ENCODE measurements around the gene CCDC85A.

The CCDC85A gene

GRCh38 chr2:56199492-56199891, 15.7 kb downstream of the CCDC85A start:
- Histone ChIP-seq H3K4me2 (ENCODE audit: insufficient read depth, low read length, poor library complexity, severe bottlenecking) (no peak overlapping the region), H2BK5ac (ENCODE audit: low read length) (no peak overlapping the region), H3K14ac (ENCODE audit: low read length) (no peak overlapping the region), H4K91ac (ENCODE audit: low read depth, low read length, poor library complexity) (no peak overlapping the region), H3K4ac (ENCODE audit: low read length) (no peak overlapping the region), H3K4me1 (ENCODE audit: control insufficient read depth in 2 of 2, insufficient read depth in 1 of 2, low read depth in 1 of 2, low read length in 2 of 2) (no peaks in the 10 kb centered on the region), H3K9me3 (replicated peaks in 1 of 2; ENCODE audit: control insufficient read depth in 2 of 2, insufficient read depth in 1 of 2, low read depth in 1 of 2, low read length in 2 of 2) (no peaks in the 10 kb centered on the region), H4K8ac (ENCODE audit: low read depth, low read length) (no peak overlapping the region), H2AK5ac (ENCODE audit: low read depth, low read length) (no peak overlapping the region), H3K36me3 (replicated peaks in 1 of 2; ENCODE audit: control insufficient read depth in 2 of 2, insufficient read depth in 2 of 2, low read length in 2 of 2) (no peaks in the 10 kb centered on the region), H2BK12ac (ENCODE audit: low read length) (no peak overlapping the region), H3K23ac (ENCODE audit: low read depth, low read length, poor library complexity) (no peak overlapping the region), H3K79me1 (ENCODE audit: low read depth, low read length) (no peaks in the 10 kb centered on the region), H3K18ac (ENCODE audit: low read length) (no peak overlapping the region), H3K27ac (replicated peaks; ENCODE audit: low read length) (no peak overlapping the region), H2BK120ac (ENCODE audit: low read depth, low read length) (no peak overlapping the region), H3K27me3 (ENCODE audit: control insufficient read depth in 3 of 3, insufficient read depth in 3 of 3, low read depth in 1 of 3, low read length in 3 of 3) (no peaks in the 10 kb centered on the region), H3K9ac (ENCODE audit: low read depth, low read length, poor library complexity) (no peak overlapping the region), H2AFZ (ENCODE audit: low read length) (no peak overlapping the region), H3K4me3 (ENCODE audit: low read length in 2 of 2) (no peak overlapping the region), H2BK15ac (ENCODE audit: low read length) (no peak overlapping the region)
- no CpG with 5 or more reads among the region's 1 CpG for WGBS, 2 donors (ENCODE audit: extremely low coverage in 2 of 2, insufficient read length in 2 of 2, insufficient replicate concordance in 1 of 2)
- DNase-seq (ENCODE audit: low spot score) = no peak

- no peak for DNase-seq (ENCODE audit: low spot score)
- no peaks in the 10 kb centered on the region for H3K9me3 ChIP-seq (replicated peaks in 1 of 2; ENCODE audit: control insufficient read depth in 2 of 2, insufficient read depth in 1 of 2, low read depth in 1 of 2, low read length in 2 of 2)
- H2BK5ac ChIP-seq (ENCODE audit: low read length) = no peak overlapping the region
- H3K4ac ChIP-seq (ENCODE audit: low read length) = no peak overlapping the region
- no peak overlapping the region for H4K8ac ChIP-seq (ENCODE audit: low read depth, low read length)
- H3K27me3 ChIP-seq (ENCODE audit: control insufficient read depth in 3 of 3, insufficient read depth in 3 of 3, low read depth in 1 of 3, low read length in 3 of 3) = no peaks in the 10 kb centered on the region
- H4K91ac ChIP-seq (ENCODE audit: low read depth, low read length, poor library complexity) = no peak overlapping the region
- no peak overlapping the region for H2BK12ac ChIP-seq (ENCODE audit: low read length)
- no peaks in the 10 kb centered on the region for H3K79me1 ChIP-seq (ENCODE audit: low read depth, low read length)
- H3K4me2 ChIP-seq (ENCODE audit: insufficient read depth, low read length, poor library complexity, severe bottlenecking) = no peak overlapping the region
- peaks cover 0 to 1% of the 10 kb centered on the region in 2 donors for H3K4me1 ChIP-seq (ENCODE audit: control insufficient read depth in 2 of 2, insufficient read depth in 1 of 2, low read depth in 1 of 2, low read length in 2 of 2)
- no peak overlapping the region for H2AK5ac ChIP-seq (ENCODE audit: low read depth, low read length)
- no peaks in the 10 kb centered on the region for H3K36me3 ChIP-seq (replicated peaks in 1 of 2; ENCODE audit: control insufficient read depth in 2 of 2, insufficient read depth in 2 of 2, low read length in 2 of 2)
- H2BK15ac ChIP-seq (ENCODE audit: low read length) = no peak overlapping the region
- no peak overlapping the region for H3K18ac ChIP-seq (ENCODE audit: low read length)
- no peak overlapping the region for H3K14ac ChIP-seq (ENCODE audit: low read length)
- H2BK120ac ChIP-seq (ENCODE audit: low read depth, low read length) = no peak overlapping the region
- no peak overlapping the region for H3K9ac ChIP-seq (ENCODE audit: low read depth, low read length, poor library complexity)
- H3K4me3 ChIP-seq (ENCODE audit: low read length in 2 of 2) = no peak overlapping the region
- no peak overlapping the region for H3K23ac ChIP-seq (ENCODE audit: low read depth, low read length, poor library complexity)
- H2AFZ ChIP-seq (ENCODE audit: low read length) = no peak overlapping the region
- H3K27ac ChIP-seq (replicated peaks; ENCODE audit: low read length) = no peak overlapping the region
- WGBS, 2 donors (ENCODE audit: extremely low coverage in 2 of 2, insufficient read length in 2 of 2, insufficient replicate concordance in 1 of 2) = no CpG with 5 or more reads among the region's 3 CpGs
Measured at GRCh38 chr2:56202381-56203121, 18.8 kb downstream of the CCDC85A start.

GRCh38 chr2:56204556-56204955, 20.8 kb downstream of the CCDC85A start:
- H3K14ac ChIP-seq (ENCODE audit: low read length) = no peak overlapping the region
- H2BK12ac ChIP-seq (ENCODE audit: low read length) = no peak overlapping the region
- H3K4me1 ChIP-seq (ENCODE audit: control insufficient read depth in 2 of 2, insufficient read depth in 1 of 2, low read depth in 1 of 2, low read length in 2 of 2) = peaks cover 0 to 1% of the 10 kb centered on the region in 2 donors
- no peak for DNase-seq (ENCODE audit: low spot score)
- H3K18ac ChIP-seq (ENCODE audit: low read length) = no peak overlapping the region
- no peaks in the 10 kb centered on the region for H3K9me3 ChIP-seq (replicated peaks in 1 of 2; ENCODE audit: control insufficient read depth in 2 of 2, insufficient read depth in 1 of 2, low read depth in 1 of 2, low read length in 2 of 2)
- no peak overlapping the region for H3K9ac ChIP-seq (ENCODE audit: low read depth, low read length, poor library complexity)
- H2BK15ac ChIP-seq (ENCODE audit: low read length) = no peak overlapping the region
- H2BK5ac ChIP-seq (ENCODE audit: low read length) = no peak overlapping the region
- no peak overlapping the region for H4K91ac ChIP-seq (ENCODE audit: low read depth, low read length, poor library complexity)
- no CpG with 5 or more reads among the region's 3 CpGs for WGBS, 2 donors (ENCODE audit: extremely low coverage in 2 of 2, insufficient read length in 2 of 2, insufficient replicate concordance in 1 of 2)
- no peak overlapping the region for H2AK5ac ChIP-seq (ENCODE audit: low read depth, low read length)
- no peak overlapping the region for H3K23ac ChIP-seq (ENCODE audit: low read depth, low read length, poor library complexity)
- H2AFZ ChIP-seq (ENCODE audit: low read length) = no peak overlapping the region
- no peaks in the 10 kb centered on the region for H3K36me3 ChIP-seq (replicated peaks in 1 of 2; ENCODE audit: control insufficient read depth in 2 of 2, insufficient read depth in 2 of 2, low read length in 2 of 2)
- no peak overlapping the region for H3K27ac ChIP-seq (replicated peaks; ENCODE audit: low read length)
- no peak overlapping the region for H3K4ac ChIP-seq (ENCODE audit: low read length)
- no peak overlapping the region for H3K4me3 ChIP-seq (ENCODE audit: low read length in 2 of 2)
- no peak overlapping the region for H4K8ac ChIP-seq (ENCODE audit: low read depth, low read length)
- no peaks in the 10 kb centered on the region for H3K79me1 ChIP-seq (ENCODE audit: low read depth, low read length)
- H2BK120ac ChIP-seq (ENCODE audit: low read depth, low read length) = no peak overlapping the region
- no peaks in the 10 kb centered on the region for H3K27me3 ChIP-seq (ENCODE audit: control insufficient read depth in 3 of 3, insufficient read depth in 3 of 3, low read depth in 1 of 3, low read length in 3 of 3)
- no peak overlapping the region for H3K4me2 ChIP-seq (ENCODE audit: insufficient read depth, low read length, poor library complexity, severe bottlenecking)

GRCh38 chr2:56206250-56206649, 22.5 kb downstream of the CCDC85A start:
- no peak for DNase-seq (ENCODE audit: low spot score)
- Histone ChIP-seq H2AK5ac (ENCODE audit: low read depth, low read length) (no peak overlapping the region), H3K36me3 (replicated peaks in 1 of 2; ENCODE audit: control insufficient read depth in 2 of 2, insufficient read depth in 2 of 2, low read length in 2 of 2) (no peaks in the 10 kb centered on the region), H3K79me1 (ENCODE audit: low read depth, low read length) (no peaks in the 10 kb centered on the region), H3K4me3 (ENCODE audit: low read length in 2 of 2) (no peak overlapping the region), H3K18ac (ENCODE audit: low read length) (no peak overlapping the region), H3K9ac (ENCODE audit: low read depth, low read length, poor library complexity) (no peak overlapping the region), H4K91ac (ENCODE audit: low read depth, low read length, poor library complexity) (no peak overlapping the region), H3K4me2 (ENCODE audit: insufficient read depth, low read length, poor library complexity, severe bottlenecking) (no peak overlapping the region), H2BK5ac (ENCODE audit: low read length) (no peak overlapping the region), H2BK120ac (ENCODE audit: low read depth, low read length) (no peak overlapping the region), H3K23ac (ENCODE audit: low read depth, low read length, poor library complexity) (no peak overlapping the region), H2BK15ac (ENCODE audit: low read length) (no peak overlapping the region), H3K9me3 (replicated peaks in 1 of 2; ENCODE audit: control insufficient read depth in 2 of 2, insufficient read depth in 1 of 2, low read depth in 1 of 2, low read length in 2 of 2) (no peaks in the 10 kb centered on the region), H2AFZ (ENCODE audit: low read length) (no peak overlapping the region), H4K8ac (ENCODE audit: low read depth, low read length) (no peak overlapping the region), H3K4me1 (ENCODE audit: control insufficient read depth in 2 of 2, insufficient read depth in 1 of 2, low read depth in 1 of 2, low read length in 2 of 2) (peaks cover 0 to 1% of the 10 kb centered on the region in 2 donors), H3K27ac (replicated peaks; ENCODE audit: low read length) (no peak overlapping the region), H3K14ac (ENCODE audit: low read length) (no peak overlapping the region), H3K27me3 (ENCODE audit: control insufficient read depth in 3 of 3, insufficient read depth in 3 of 3, low read depth in 1 of 3, low read length in 3 of 3) (no peaks in the 10 kb centered on the region), H2BK12ac (ENCODE audit: low read length) (no peak overlapping the region), H3K4ac (ENCODE audit: low read length) (no peak overlapping the region)
- no CpG with 5 or more reads among the region's 1 CpG for WGBS, 2 donors (ENCODE audit: extremely low coverage in 2 of 2, insufficient read length in 2 of 2, insufficient replicate concordance in 1 of 2)
